Endothelial cell of umbilical vein (primary cell): ENCODE results near the gene ULK1. TPM values are rescaled to one million over a fixed set of nuclear protein-coding genes. Genes with fewer than 3 reads are reported as not detected.

ENCODE experiments used
- BruUV-seq: library from RNA; stranded (reverse); fragments of 400-500 nt; replicated peaks from 2 replicates; lab custom pipeline; 2021; lab: Mats Ljungman, UMichigan
- CTCF ChIA-PET: fragments of 300-600, 350-600 bp; sonication (Branson Sonifier 250); formaldehyde crosslinking; loops from one replicate; lab custom pipeline; 2021; ENCODE audit warnings: antibody characterized with exemption, inconsistent platforms; lab: Charles Lee
- POLR2A ChIA-PET: fragments of 300-600, 350-600 bp; sonication (Branson Sonifier 250); formaldehyde crosslinking; loops from one replicate; lab custom pipeline; 2021; ENCODE audit warnings: antibody characterized with exemption, inconsistent platforms; lab: Charles Lee
- DNase-seq: peaks from one replicate; pipeline ENCODE4 v3.0.0-alpha.2; 2011; ENCODE audit warnings: low read depth, low spot score
- FAIRE-seq: peaks from 2 replicates; lab custom pipeline; 2011; peaks lifted over from hg19 to GRCh38; lab: Jason Lieb, UNC
- H2AFZ ChIP-seq: 2 replicates; pipeline ENCODE4 v1.6.0; 2012; ENCODE audit warnings: low read depth, low read length, control low read depth, inconsistent platforms
- H3K27ac ChIP-seq: 2 replicates; pipeline ENCODE4 v1.5.1; 2011; ENCODE audit warnings: low read depth, mild to moderate bottlenecking, control low read depth, low read length, moderate library complexity; ENCODE audit not compliant: insufficient read depth
- H3K27me3 ChIP-seq, 2 experiments: 2 replicates each; pipeline versions ENCODE4 v1.6.0 to v1.6.1; 2011; ENCODE audit warnings: low read length in 2 of 2, mixed read lengths in 1 of 2; ENCODE audit not compliant: control insufficient read depth in 2 of 2, insufficient read depth in 2 of 2
- H3K36me3 ChIP-seq, 2 experiments: 2 replicates in 1 of 2; 3 replicates in 1 of 2; pipeline ENCODE4 v1.5.1; 2011; ENCODE audit warnings: low read length in 2 of 2, mild to moderate bottlenecking in 1 of 2, moderate library complexity in 1 of 2; ENCODE audit not compliant: control insufficient read depth in 2 of 2, insufficient read depth in 2 of 2; ENCODE audit errors: extremely low read depth in 1 of 2
- H3K4me1 ChIP-seq: 3 replicates; pipeline ENCODE4 v1.5.1; 2011; ENCODE audit warnings: mild to moderate bottlenecking, low read length; ENCODE audit not compliant: control insufficient read depth, insufficient read depth; ENCODE audit errors: extremely low read depth
- H3K4me2 ChIP-seq: 2 replicates; pipeline ENCODE4 v1.6.1; 2011; ENCODE audit warnings: low read length, control low read depth, mixed read lengths; ENCODE audit not compliant: insufficient read depth
- H3K4me3 ChIP-seq, 3 experiments: fragments of 200-600 bp in 1 of 3; sonication (generic), shearing (Covaris generic) in 1 of 3; replicated peaks in 1 of 3; 2 replicates each; pipeline ENCODE4 v1.5.1; 2011 to 2016; ENCODE audit warnings: control low read depth in 3 of 3, low read length in 3 of 3, mild to moderate bottlenecking in 2 of 3, inconsistent platforms in 1 of 3, low read depth in 1 of 3, moderate library complexity in 1 of 3; ENCODE audit not compliant: insufficient read depth in 1 of 3
- H3K79me2 ChIP-seq: 2 replicates; pipeline ENCODE4 v1.6.0; 2012; ENCODE audit warnings: low read length, inconsistent platforms; ENCODE audit not compliant: control insufficient read depth, insufficient read depth
- H3K9ac ChIP-seq: replicated peaks from 2 replicates; pipeline ENCODE3; 2011; ENCODE audit warnings: low read length, control low read depth; ENCODE audit not compliant: insufficient read depth; ENCODE audit errors: extremely low read depth
- H3K9me1 ChIP-seq: replicated peaks from 3 replicates; pipeline ENCODE4 v1.6.0; 2011; ENCODE audit warnings: mild to moderate bottlenecking, low read length; ENCODE audit not compliant: control insufficient read depth, insufficient read depth; ENCODE audit errors: extremely low read depth
- H3K9me3 ChIP-seq: replicated peaks from 2 replicates; pipeline ENCODE4 v1.5.1; 2012; ENCODE audit warnings: low read length, inconsistent platforms; ENCODE audit not compliant: control insufficient read depth, insufficient read depth
- H4K20me1 ChIP-seq: replicated peaks from 2 replicates; pipeline ENCODE3; 2011; ENCODE audit warnings: mild to moderate bottlenecking, low read length; ENCODE audit not compliant: control insufficient read depth, insufficient read depth; ENCODE audit errors: extremely low read depth
- CTCF ChIP-seq, 2 donors: IDR thresholded peaks; 1 replicate in 1 of 2; 2 replicates in 1 of 2; pipeline ENCODE4 v1.5.1; 2011; ENCODE audit warnings: low read length in 2 of 2, mild to moderate bottlenecking in 2 of 2, moderate library complexity in 2 of 2, control low read depth in 1 of 2, inconsistent platforms in 1 of 2, low read depth in 1 of 2; ENCODE audit not compliant: insufficient read depth in 1 of 2; ENCODE audit errors: extremely low read depth in 1 of 2
- EZH2 ChIP-seq: IDR thresholded peaks from 2 replicates; pipeline ENCODE4 v1.6.1; 2012; ENCODE audit warnings: borderline replicate concordance, low read depth, mild to moderate bottlenecking, moderate library complexity, low read length, inconsistent platforms; ENCODE audit not compliant: severe bottlenecking
- FOS ChIP-seq: IDR thresholded peaks from 2 replicates; pipeline ENCODE4 v1.6.1; 2011; ENCODE audit warnings: mild to moderate bottlenecking, low read length, moderate library complexity, borderline replicate concordance; ENCODE audit not compliant: insufficient read depth
- GATA2 ChIP-seq: IDR thresholded peaks from 2 replicates; pipeline ENCODE4 v1.7.0; 2011; ENCODE audit warnings: low read depth, mild to moderate bottlenecking, moderate library complexity, mixed read lengths, low read length; ENCODE audit not compliant: insufficient read length, insufficient read depth
- JUN ChIP-seq: IDR thresholded peaks from 2 replicates; pipeline ENCODE4 v1.6.1; 2011; ENCODE audit warnings: borderline replicate concordance, low read depth; ENCODE audit not compliant: insufficient read length, insufficient read depth
- MAX ChIP-seq: IDR thresholded peaks from 2 replicates; pipeline ENCODE4 v1.6.1; 2011; ENCODE audit not compliant: insufficient read depth, insufficient read length
- MYC ChIP-seq: IDR thresholded peaks from one replicate; pipeline ENCODE4 v1.6.1; 2011; ENCODE audit warnings: mild to moderate bottlenecking, low read depth, low read length
- POLR2A ChIP-seq: IDR thresholded peaks from 2 replicates; pipeline ENCODE4 v1.6.1; 2012; ENCODE audit warnings: low read depth, mild to moderate bottlenecking, control low read depth, low read length
- POLR2AphosphoS5 ChIP-seq: IDR thresholded peaks from 2 replicates; pipeline ENCODE4 v1.6.1; 2012; ENCODE audit warnings: low read depth, mild to moderate bottlenecking, control low read depth, low read length, moderate library complexity; ENCODE audit not compliant: insufficient read depth
- dilution Hi-C: fragments of 300-500 bp; cut with MboI; formaldehyde crosslinking; loops from one replicate; pipeline ENCODE4 v1.15.0; 2019; ENCODE audit warnings: low sequenced_read_pairs; ENCODE audit not compliant: extremely low pct_ligation_motif_present
- intact Hi-C: fragments of 100-400 bp; cut with micrococcal nuclease; formaldehyde crosslinking; loops from one replicate; pipeline ENCODE4 v1.10.0; 2022
- polyA plus RNA-seq, 4 experiments: library from polyadenylated mRNA; depleted of rRNA in 3 of 4; stranded (reverse) in 3 of 4; unstranded in 1 of 4; fragments of >200 nt; gene quantifications; 2 replicates each; pipeline versions ENCODE4 v1.2.1 to v1.2.3, GENCODE V29; 2011 to 2012; ENCODE audit warnings: missing spikeins in 1 of 4
- total RNA-seq: library from RNA; stranded (reverse); gene quantifications from 2 replicates; pipeline ENCODE4 v1.2.3, GENCODE V29; 2021

The ULK1 gene
- total and polyA plus RNA-seq, 2 donors (not counting 3 experiments of a cell fraction or from before 2014, with no cell fraction given): 14.4 to 38.2 TPM

- H3K9me1 ChIP-seq: no peaks in the 10 kb centered on the region
- no peak for DNase-seq
- dilution Hi-C loops (no loop called here), intact Hi-C loops (no loop called here)
- no peaks in the 10 kb centered on the region for H3K4me1 ChIP-seq
- H3K9ac ChIP-seq: no peak overlapping the region
- ChIA-PET POLR2A (no interaction called here), CTCF (no interaction called here)
- no TSS peak for BruUV-seq
- H3K4me2 ChIP-seq: no peak overlapping the region
- no peaks in the 10 kb centered on the region for H3K9me3 ChIP-seq
- H3K4me3 ChIP-seq: no peak overlapping the region
- H4K20me1 ChIP-seq: no peaks in the 10 kb centered on the region
- FAIRE-seq: no peak
- H2AFZ ChIP-seq: no peak overlapping the region
- no peaks in the 10 kb centered on the region for H3K27me3 ChIP-seq
- no peak for TF ChIP-seq CTCF (IDR thresholded peaks at IDR 0.05; ENCODE audit: extremely low read depth in 1 of 2, insufficient read depth in 1 of 2, low read depth in 1 of 2, low read length in 2 of 2)
- no peak for TF ChIP-seq EZH2
- no peak for TF ChIP-seq GATA2
- no peak for TF ChIP-seq POLR2AphosphoS5
- TF ChIP-seq FOS: no peak
- TF ChIP-seq MAX: no peak
- no peak for TF ChIP-seq POLR2A
- TF ChIP-seq JUN: no peak
- TF ChIP-seq MYC: no peak
- no peaks in the 10 kb centered on the region for H3K79me2 ChIP-seq
- no peak overlapping the region for H3K27ac ChIP-seq
- H3K36me3 ChIP-seq: peaks cover 0 to 29% of the 10 kb centered on the region in 2 experiments
Measured at GRCh38 chr12:131941987-131942341, 47.5 kb downstream of the ULK1 start.
